Gastrocnemius medialis (tissue), 4 donors: ENCODE results near the gene TSC22D2. TPM values are rescaled to one million over a fixed set of nuclear protein-coding genes. Genes with fewer than 3 reads are reported as not detected.

Source experiments
- ATAC-seq, 2 donors: fragments of 150-250 bp; one replicate each; pipeline ENCODE4 v1.9.1; 2016
- DNase-seq, 2 donors: peaks; one replicate each; pipeline ENCODE4 v3.0.0-alpha.2; 2019
- H3K27ac ChIP-seq, 4 donors: fragments of 200-600 bp; sonication (generic); 1 replicate in 1 of 4; 2 replicates in 3 of 4; pipeline ENCODE4 v1.5.1; 2016 to 2018; ENCODE audit warnings: mild to moderate bottlenecking in 2 of 4, moderate library complexity in 1 of 4
- H3K27me3 ChIP-seq, 3 donors: fragments of 200-600 bp; sonication (generic) in 2 of 3; 1 replicate in 1 of 3; 2 replicates in 2 of 3; pipeline versions ENCODE4 v1.5.1 to v1.6.0; 2016 to 2019; ENCODE audit warnings: mild to moderate bottlenecking in 1 of 3, moderate library complexity in 1 of 3
- H3K36me3 ChIP-seq, 2 donors: fragments of 200-600 bp; sonication (generic) in 1 of 2; one replicate each; pipeline ENCODE4 v1.5.1; 2017 to 2018
- H3K4me1 ChIP-seq, 2 donors: fragments of 200-600 bp; sonication (generic) in 1 of 2; one replicate each; pipeline ENCODE4 v1.5.1; 2016 to 2017; ENCODE audit warnings: mild to moderate bottlenecking in 2 of 2
- H3K4me3 ChIP-seq, 4 donors: fragments of 200-600 bp; sonication (generic) in 3 of 4; 1 replicate in 1 of 4; 2 replicates in 3 of 4; pipeline ENCODE4 v1.5.1; 2016 to 2019; ENCODE audit warnings: mild to moderate bottlenecking in 2 of 4
- H3K9me3 ChIP-seq, 3 donors: fragments of 200-600 bp; sonication (generic) in 2 of 3; 1 replicate in 1 of 3; 2 replicates in 2 of 3; pipeline ENCODE4 v1.5.1; 2016 to 2019
- POLR2A ChIP-seq, 2 donors: fragments of 450-650 bp; IDR thresholded peaks; one replicate each; pipeline ENCODE4 v1.6.1; 2017; ENCODE audit warnings: antibody characterized with exemption in 2 of 2, mild to moderate bottlenecking in 2 of 2, moderate library complexity in 2 of 2
- in situ Hi-C, 4 donors: fragments of 200-750 bp; cut with MboI; loops; one replicate each; pipeline versions ENCODE4 v1.15.0 to v1.8.0; 2017; ENCODE audit warnings: low sequenced_read_pairs in 4 of 4
- intact Hi-C: fragments of 100-400 bp; cut with DNase I; formaldehyde crosslinking; loops from one replicate; pipeline ENCODE4 v1.15.1; 2023; ENCODE audit warnings: low total_unique reads
- total RNA-seq, 4 donors: library from RNA; depleted of rRNA; stranded (reverse); fragments of >200 nt; gene quantifications; one replicate each; pipeline versions ENCODE4 v1.1.0 to v1.2.3, GENCODE V29; 2016
- TF ChIP-seq, protein P1 (sequence below), 5 experiments: fragments of 450-650 bp in 3 of 5; fragments of 200-600 bp in 2 of 5; sonication (generic) in 2 of 5; IDR thresholded peaks in 4 of 5; conservative IDR thresholded peaks in 1 of 5; 1 replicate in 4 of 5; 2 replicates in 1 of 5; pipeline ENCODE4 v1.5.1; 2016 to 2019; ENCODE audit warnings: antibody characterized with exemption in 5 of 5, mild to moderate bottlenecking in 3 of 5, moderate library complexity in 3 of 5

TSC22D2 gene
- total RNA-seq, 4 donors from 2014 or later, result 12.9 to 16.1 (median 14.0) TPM

DNA sequence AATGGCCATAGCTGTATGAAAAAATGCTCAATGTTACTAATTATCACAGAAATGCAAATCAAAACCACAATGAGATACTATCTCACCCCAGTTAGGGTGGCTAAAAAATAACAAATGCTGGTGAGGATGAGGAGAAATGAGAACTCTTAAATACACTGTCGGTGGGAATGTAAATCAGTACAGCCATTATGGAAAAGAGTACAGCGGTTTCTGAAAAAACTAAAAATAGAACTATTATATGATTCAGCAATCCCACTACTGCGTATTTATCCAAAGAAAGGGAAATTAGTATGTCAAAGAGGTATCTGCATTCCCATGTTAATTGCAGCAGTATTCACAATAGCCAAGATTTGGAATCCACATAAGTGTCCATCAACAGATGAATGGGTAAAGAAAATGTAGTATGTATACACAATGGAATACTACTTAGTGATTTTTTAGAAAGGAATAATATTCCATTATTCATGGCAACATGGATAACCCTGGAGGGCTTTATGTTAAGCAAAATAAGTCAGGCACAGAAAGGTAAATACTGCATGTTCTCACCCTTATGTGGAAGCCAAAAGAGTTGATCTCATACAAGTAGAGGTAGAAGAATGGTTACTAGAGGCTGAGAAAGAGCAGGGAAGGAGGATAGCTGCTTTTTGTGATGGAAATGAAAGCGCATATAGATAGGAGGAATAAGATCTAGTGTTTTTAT is 103.2 kb downstream of the TSC22D2 start:
- ATAC-seq (no peak), DNase-seq (no peak)
- no peaks in the 10 kb centered on the region for H3K36me3 ChIP-seq
- H3K27me3 ChIP-seq, result no peaks in the 10 kb centered on the region
- no peaks in the 10 kb centered on the region for H3K9me3 ChIP-seq
- no peaks in the 10 kb centered on the region for H3K4me1 ChIP-seq
- TF ChIP-seq, protein P1, sequence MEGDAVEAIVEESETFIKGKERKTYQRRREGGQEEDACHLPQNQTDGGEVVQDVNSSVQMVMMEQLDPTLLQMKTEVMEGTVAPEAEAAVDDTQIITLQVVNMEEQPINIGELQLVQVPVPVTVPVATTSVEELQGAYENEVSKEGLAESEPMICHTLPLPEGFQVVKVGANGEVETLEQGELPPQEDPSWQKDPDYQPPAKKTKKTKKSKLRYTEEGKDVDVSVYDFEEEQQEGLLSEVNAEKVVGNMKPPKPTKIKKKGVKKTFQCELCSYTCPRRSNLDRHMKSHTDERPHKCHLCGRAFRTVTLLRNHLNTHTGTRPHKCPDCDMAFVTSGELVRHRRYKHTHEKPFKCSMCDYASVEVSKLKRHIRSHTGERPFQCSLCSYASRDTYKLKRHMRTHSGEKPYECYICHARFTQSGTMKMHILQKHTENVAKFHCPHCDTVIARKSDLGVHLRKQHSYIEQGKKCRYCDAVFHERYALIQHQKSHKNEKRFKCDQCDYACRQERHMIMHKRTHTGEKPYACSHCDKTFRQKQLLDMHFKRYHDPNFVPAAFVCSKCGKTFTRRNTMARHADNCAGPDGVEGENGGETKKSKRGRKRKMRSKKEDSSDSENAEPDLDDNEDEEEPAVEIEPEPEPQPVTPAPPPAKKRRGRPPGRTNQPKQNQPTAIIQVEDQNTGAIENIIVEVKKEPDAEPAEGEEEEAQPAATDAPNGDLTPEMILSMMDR (IDR thresholded peaks at IDR 0.05 in 4 of 5, conservative IDR thresholded peaks at IDR 0.05 in 1 of 5), result no peak
- TF ChIP-seq POLR2A (IDR thresholded peaks at IDR 0.05), result no peak
- no peak overlapping the region for H3K27ac ChIP-seq
- intact Hi-C loops, result no loop called here
- H3K4me3 ChIP-seq, result no peak overlapping the region
- in situ Hi-C loops, result loop anchor here in 1 of 4 donors (25.0 kb wide), 1 partner anchor 224 kb away; no protein-coding TSS in a partner anchor

- no peaks in the 10 kb centered on the region for H3K27me3 ChIP-seq
- in situ Hi-C loops, result loop anchor here in 1 of 4 donors (25.0 kb wide), 1 partner anchor 228 kb away; no protein-coding TSS in a partner anchor
- intact Hi-C loops, result no loop called here
- H3K4me3 ChIP-seq, result no peak overlapping the region
- H3K4me1 ChIP-seq, result no peaks in the 10 kb centered on the region
- H3K9me3 ChIP-seq, result no peaks in the 10 kb centered on the region
- no peak for TF ChIP-seq POLR2A (IDR thresholded peaks at IDR 0.05)
- TF ChIP-seq, protein P1 (IDR thresholded peaks at IDR 0.05 in 4 of 5, conservative IDR thresholded peaks at IDR 0.05 in 1 of 5), result no peak
- no peaks in the 10 kb centered on the region for H3K36me3 ChIP-seq
- H3K27ac ChIP-seq, result no peak overlapping the region
- no peak for DNase-seq
- ATAC-seq, result no peak
These were observed 107.1 kb downstream of the TSC22D2 start for GRCh38 chr3:150515210-150515609.

Other genes starting within 250 kb of the TSC22D2 start
- 10 to 100 TPM; 25.3 to 52.7 (median 36.3) TPM for gene SERP1, start 138.2 kb downstream of the TSC22D2 start, total RNA-seq
- gene EIF2A, start 138.5 kb downstream of the TSC22D2 start, total RNA-seq, result 100 to 1,000 TPM; 150 to 168 (median 163) TPM
- gene SELENOT, start 195.0 kb downstream of the TSC22D2 start, total RNA-seq, result 10 to 100 TPM; 69.6 to 83.1 (median 76.2) TPM